HepG2 (cell line): ENCODE data around the gene MNT. TPM values are rescaled to one million over a fixed set of nuclear protein-coding genes. Genes with fewer than 3 reads are reported as not detected.

Source experiments
- FOXA3 ChIP-seq: IDR thresholded peaks from 2 replicates; pipeline ENCODE4 v1.6.1; 2016; ENCODE audit warnings: missing genetic modification reagents, missing compliant biosample characterization
- MTF1 ChIP-seq: sonication (generic); formaldehyde crosslinking; IDR thresholded peaks from 2 replicates; pipeline ENCODE4 v1.5.0; 2020; ENCODE audit warnings: missing genetic modification reagents
- POLR2A ChIP-seq, 2 experiments: IDR thresholded peaks; 2 replicates each; pipeline ENCODE4 v1.6.1; 2011; ENCODE audit warnings: low read depth in 2 of 2, low read length in 2 of 2, mild to moderate bottlenecking in 1 of 2, moderate library complexity in 1 of 2; ENCODE audit not compliant: insufficient read depth in 1 of 2
- RCOR2 ChIP-seq: IDR thresholded peaks from 2 replicates; pipeline ENCODE4 v1.6.1; 2016; ENCODE audit warnings: missing biosample characterization, missing genetic modification reagents
- RORA ChIP-seq: sonication (generic); formaldehyde crosslinking; IDR thresholded peaks from 2 replicates; pipeline ENCODE4 v1.5.0; 2020; ENCODE audit warnings: mild to moderate bottlenecking, missing genetic modification reagents, moderate library complexity
- ZBTB34 ChIP-seq: sonication (generic); formaldehyde crosslinking; IDR thresholded peaks from 2 replicates; pipeline ENCODE4 v1.8.0; 2022; ENCODE audit warnings: mild to moderate bottlenecking, missing genetic modification reagents
- ZMAT5 ChIP-seq: sonication (generic); formaldehyde crosslinking; IDR thresholded peaks from 2 replicates; pipeline ENCODE4 v1.5.0; 2020; ENCODE audit warnings: mild to moderate bottlenecking, low read depth, missing genetic modification reagents, borderline replicate concordance
- ZNF724P ChIP-seq: sonication (generic); formaldehyde crosslinking; IDR thresholded peaks from 2 replicates; pipeline ENCODE4 v1.8.0; 2022; ENCODE audit warnings: missing genetic modification reagents, borderline replicate concordance
- polyA plus RNA-seq, 8 experiments: library from polyadenylated mRNA; depleted of rRNA in 3 of 8; stranded (reverse) in 7 of 8; unstranded in 1 of 8; fragments of >200 nt; fragmentation: Illumina TruSeq in 4 of 8; extraction: Trizol in 4 of 8; gene quantifications; 2 replicates each; pipeline versions ENCODE4 v1.2.1 to v1.2.3, GENCODE V29; 2011 to 2016; ENCODE audit warnings: low read depth in 4 of 8, missing spikeins in 1 of 8, mixed read lengths in 1 of 8; ENCODE audit not compliant: insufficient read depth in 1 of 8
- total RNA-seq, 5 experiments: library from RNA; depleted of rRNA; stranded (reverse); fragments of >200 nt; fragmentation: Illumina TruSeq; extraction: Trizol; gene quantifications; 2 replicates each; pipeline ENCODE4 v1.2.3, GENCODE V29; 2016; ENCODE audit warnings: low read depth in 1 of 5
- TF ChIP-seq, protein P1 (sequence below): sonication (generic); formaldehyde crosslinking; IDR thresholded peaks from 2 replicates; pipeline ENCODE4 v1.4.0; 2020; ENCODE audit warnings: missing genetic modification reagents, borderline replicate concordance
- TF ChIP-seq, protein P2 (sequence below): sonication (generic); formaldehyde crosslinking; IDR thresholded peaks from 2 replicates; pipeline ENCODE4 v1.8.1; 2022; ENCODE audit warnings: mild to moderate bottlenecking, missing genetic modification reagents
- TF ChIP-seq, protein P3 (sequence below): sonication (generic); formaldehyde crosslinking; IDR thresholded peaks from 2 replicates; pipeline ENCODE4 v1.4.0; 2020; ENCODE audit warnings: mild to moderate bottlenecking, missing genetic modification reagents

The MNT gene
- total and polyA plus RNA-seq, 2 of the 13 experiments (the other 11 are each of a cell fraction or from before 2014, with no cell fraction given) = 2.1 to 3.5 TPM

DNA sequence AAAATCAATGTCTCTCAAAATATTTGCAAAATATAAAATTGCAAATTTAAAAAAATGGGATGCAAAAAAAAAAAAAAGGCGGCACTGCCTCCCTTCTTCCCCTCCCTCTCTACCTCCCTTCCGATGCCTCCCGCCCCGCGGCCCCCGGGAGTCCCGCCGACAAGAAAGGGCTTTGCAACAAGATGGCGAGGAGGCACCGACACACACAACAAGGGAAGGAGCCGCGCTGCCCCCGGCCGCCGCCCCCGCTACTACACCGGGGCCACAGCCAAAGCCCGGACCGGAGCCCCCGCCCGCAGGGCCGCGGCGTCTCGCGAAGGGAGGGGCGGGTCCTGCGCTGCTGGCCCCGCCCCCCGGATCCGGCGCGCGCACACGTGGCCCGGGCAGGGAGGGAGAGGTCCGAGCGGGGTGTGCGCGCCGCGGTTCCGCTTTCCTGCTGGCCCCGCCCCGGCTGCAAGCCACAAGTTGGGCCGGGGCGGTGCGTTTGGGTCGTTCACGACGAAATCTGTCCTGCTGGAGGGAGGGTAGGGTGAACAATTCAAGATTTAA, at the start of gene MNT (continued):
- TF ChIP-seq ZNF724P (no peak), ZBTB34 (no peak), RCOR2 (CRISPR knock-in tag) (no peak), FOXA3 (CRISPR knock-in tag) (peak; percentile 30; the same call in 1 of the 2 replicates), POLR2A (IDR thresholded peaks at IDR 0.05; ENCODE audit: insufficient read depth in 1 of 2, low read depth in 2 of 2, low read length in 2 of 2) (peak; percentile 49 to 54; a peak in 3 of 4 replicates), ZMAT5 (no peak), MTF1 (CRISPR knock-in tag) (no peak), RORA (CRISPR knock-in tag) (no peak)
- TF ChIP-seq, protein P1, sequence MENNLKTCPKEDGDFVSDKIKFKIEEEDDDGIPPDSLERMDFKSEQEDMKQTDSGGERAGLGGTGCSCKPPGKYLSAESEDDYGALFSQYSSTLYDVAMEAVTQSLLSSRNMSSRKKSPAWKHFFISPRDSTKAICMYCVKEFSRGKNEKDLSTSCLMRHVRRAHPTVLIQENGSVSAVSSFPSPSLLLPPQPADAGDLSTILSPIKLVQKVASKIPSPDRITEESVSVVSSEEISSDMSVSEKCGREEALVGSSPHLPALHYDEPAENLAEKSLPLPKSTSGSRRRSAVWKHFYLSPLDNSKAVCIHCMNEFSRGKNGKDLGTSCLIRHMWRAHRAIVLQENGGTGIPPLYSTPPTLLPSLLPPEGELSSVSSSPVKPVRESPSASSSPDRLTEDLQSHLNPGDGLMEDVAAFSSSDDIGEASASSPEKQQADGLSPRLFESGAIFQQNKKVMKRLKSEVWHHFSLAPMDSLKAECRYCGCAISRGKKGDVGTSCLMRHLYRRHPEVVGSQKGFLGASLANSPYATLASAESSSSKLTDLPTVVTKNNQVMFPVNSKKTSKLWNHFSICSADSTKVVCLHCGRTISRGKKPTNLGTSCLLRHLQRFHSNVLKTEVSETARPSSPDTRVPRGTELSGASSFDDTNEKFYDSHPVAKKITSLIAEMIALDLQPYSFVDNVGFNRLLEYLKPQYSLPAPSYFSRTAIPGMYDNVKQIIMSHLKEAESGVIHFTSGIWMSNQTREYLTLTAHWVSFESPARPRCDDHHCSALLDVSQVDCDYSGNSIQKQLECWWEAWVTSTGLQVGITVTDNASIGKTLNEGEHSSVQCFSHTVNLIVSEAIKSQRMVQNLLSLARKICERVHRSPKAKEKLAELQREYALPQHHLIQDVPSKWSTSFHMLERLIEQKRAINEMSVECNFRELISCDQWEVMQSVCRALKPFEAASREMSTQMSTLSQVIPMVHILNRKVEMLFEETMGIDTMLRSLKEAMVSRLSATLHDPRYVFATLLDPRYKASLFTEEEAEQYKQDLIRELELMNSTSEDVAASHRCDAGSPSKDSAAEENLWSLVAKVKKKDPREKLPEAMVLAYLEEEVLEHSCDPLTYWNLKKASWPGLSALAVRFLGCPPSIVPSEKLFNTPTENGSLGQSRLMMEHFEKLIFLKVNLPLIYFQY = peak; percentile 66; the same call in 1 of the 2 replicates
- TF ChIP-seq, protein P2, sequence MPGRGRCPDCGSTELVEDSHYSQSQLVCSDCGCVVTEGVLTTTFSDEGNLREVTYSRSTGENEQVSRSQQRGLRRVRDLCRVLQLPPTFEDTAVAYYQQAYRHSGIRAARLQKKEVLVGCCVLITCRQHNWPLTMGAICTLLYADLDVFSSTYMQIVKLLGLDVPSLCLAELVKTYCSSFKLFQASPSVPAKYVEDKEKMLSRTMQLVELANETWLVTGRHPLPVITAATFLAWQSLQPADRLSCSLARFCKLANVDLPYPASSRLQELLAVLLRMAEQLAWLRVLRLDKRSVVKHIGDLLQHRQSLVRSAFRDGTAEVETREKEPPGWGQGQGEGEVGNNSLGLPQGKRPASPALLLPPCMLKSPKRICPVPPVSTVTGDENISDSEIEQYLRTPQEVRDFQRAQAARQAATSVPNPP (CRISPR knock-in tag) = no peak
- TF ChIP-seq, protein P3, sequence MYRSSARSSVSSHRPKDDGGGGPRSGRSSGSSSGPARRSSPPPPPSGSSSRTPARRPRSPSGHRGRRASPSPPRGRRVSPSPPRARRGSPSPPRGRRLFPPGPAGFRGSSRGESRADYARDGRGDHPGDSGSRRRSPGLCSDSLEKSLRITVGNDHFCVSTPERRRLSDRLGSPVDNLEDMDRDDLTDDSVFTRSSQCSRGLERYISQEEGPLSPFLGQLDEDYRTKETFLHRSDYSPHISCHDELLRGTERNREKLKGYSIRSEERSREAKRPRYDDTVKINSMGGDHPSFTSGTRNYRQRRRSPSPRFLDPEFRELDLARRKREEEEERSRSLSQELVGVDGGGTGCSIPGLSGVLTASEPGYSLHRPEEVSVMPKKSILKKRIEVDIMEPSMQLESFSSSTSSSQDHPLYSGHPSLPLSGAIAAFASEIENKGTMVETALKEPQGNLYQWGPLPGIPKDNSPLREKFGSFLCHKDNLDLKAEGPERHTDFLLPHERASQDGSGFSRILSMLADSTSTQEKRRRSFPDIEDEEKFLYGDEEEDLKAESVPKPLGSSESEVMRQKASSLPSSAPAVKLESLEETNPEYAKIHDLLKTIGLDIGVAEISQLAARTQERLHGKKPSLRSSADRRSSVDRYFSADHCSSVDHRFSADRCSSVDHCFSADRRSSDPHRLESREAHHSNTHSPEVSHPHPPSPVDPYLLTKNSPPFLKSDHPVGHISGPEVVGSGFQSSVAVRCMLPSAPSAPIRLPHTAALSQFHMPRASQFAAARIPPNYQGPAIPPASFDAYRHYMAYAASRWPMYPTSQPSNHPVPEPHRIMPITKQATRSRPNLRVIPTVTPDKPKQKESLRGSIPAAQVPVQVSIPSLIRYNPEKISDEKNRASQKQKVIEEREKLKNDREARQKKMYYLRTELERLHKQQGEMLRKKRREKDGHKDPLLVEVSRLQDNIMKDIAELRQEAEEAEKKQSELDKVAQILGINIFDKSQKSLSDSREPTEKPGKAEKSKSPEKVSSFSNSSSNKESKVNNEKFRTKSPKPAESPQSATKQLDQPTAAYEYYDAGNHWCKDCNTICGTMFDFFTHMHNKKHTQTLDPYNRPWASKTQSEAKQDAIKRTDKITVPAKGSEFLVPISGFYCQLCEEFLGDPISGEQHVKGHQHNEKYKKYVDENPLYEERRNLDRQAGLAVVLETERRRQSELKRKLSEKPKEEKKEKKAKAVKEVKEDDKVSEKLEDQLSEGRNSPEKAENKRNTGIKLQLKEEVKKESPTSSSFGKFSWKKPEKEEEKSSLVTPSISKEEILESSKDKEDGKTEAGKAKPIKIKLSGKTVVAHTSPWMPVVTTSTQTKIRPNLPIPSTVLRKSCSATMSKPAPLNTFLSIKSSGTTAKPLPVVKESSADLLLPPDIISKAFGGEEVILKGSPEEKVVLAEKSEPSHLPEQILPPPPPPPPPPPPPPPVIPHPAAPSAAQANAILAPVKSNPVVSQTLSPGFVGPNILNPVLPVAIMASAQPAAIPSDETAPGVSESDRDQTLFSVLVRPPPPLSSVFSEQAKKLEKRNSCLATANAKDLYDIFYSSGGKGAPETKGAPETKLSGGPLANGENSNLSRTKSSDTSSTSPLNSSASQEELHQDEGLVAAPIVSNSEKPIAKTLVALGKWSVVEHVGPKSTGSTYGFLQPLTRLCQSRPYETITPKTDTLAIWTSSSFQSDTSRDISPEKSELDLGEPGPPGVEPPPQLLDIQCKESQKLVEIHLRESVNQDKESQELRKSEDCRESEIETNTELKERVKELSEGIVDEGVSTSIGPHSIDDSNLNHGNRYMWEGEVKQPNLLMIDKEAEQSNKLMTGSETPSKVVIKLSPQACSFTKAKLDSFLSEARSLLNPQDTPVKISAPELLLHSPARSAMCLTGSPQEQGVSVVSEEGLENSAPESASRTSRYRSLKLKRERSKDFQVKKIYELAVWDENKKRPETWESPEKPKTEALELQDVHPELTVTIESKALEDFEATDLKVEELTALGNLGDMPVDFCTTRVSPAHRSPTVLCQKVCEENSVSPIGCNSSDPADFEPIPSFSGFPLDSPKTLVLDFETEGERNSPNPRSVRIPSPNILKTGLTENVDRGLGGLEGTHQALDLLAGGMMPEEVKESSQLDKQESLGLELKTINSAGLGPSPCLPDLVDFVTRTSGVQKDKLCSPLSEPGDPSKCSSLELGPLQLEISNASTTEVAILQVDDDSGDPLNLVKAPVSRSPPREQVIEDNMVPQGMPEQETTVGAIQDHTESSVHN (CRISPR knock-in tag) = no peak
